NT2/D1 (cell line): ENCODE measurements around the gene CHST12.

Experiments used
- YY1 ChIP-seq: IDR thresholded peaks from 2 replicates; pipeline ENCODE4 v1.6.1; 2011; ENCODE audit not compliant: insufficient read length, insufficient read depth
- ZNF274 ChIP-seq: IDR thresholded peaks from 2 replicates; pipeline ENCODE4 v1.6.1; 2011; ENCODE audit warnings: mild to moderate bottlenecking, low read depth, low read length

GRCh38 chr7:2492038-2492437, 88.6 kb downstream of the CHST12 start:
- TF ChIP-seq YY1, result no peak
- no peak for TF ChIP-seq ZNF274
